OCI-LY3 (cell line): ENCODE results near the gene PRIM2.
"Not testable (repeated sequence)": the region's sequence is repeated elsewhere in the genome, so short reads cannot be mapped to it uniquely, and the experiment has no call there.

ENCODE experiments used
- H2AFZ ChIP-seq: fragments of 200-600, 300-600 bp; shearing (Covaris generic); 2 replicates; pipeline ENCODE4 v1.6.0; 2014; ENCODE audit warnings: antibody characterized with exemption, low read depth, low read length
- H3K27ac ChIP-seq: fragments of 200-600, 300-600 bp; sonication (generic); 2 replicates; pipeline ENCODE4 v1.5.1; 2014; ENCODE audit warnings: mild to moderate bottlenecking, low read length, moderate library complexity, mixed read lengths
- H3K27me3 ChIP-seq: fragments of 200-600, 300-600 bp; sonication (generic); 2 replicates; pipeline ENCODE4 v1.6.1; 2014; ENCODE audit warnings: low read depth, low read length, mixed read lengths
- H3K36me3 ChIP-seq: fragments of 200-600, 300-600 bp; sonication (generic); replicated peaks from 2 replicates; pipeline ENCODE3; 2014; ENCODE audit warnings: low read depth, low read length, mixed read lengths
- H3K4me1 ChIP-seq: fragments of 300-600, 200-600 bp; sonication (generic); 2 replicates; pipeline ENCODE4 v1.6.1; 2014; ENCODE audit warnings: low read length, mixed read lengths
- H3K4me2 ChIP-seq: fragments of 200-600, 300-600 bp; sonication (generic); 2 replicates; pipeline ENCODE4 v1.6.1; 2014; ENCODE audit warnings: low read length, mixed read lengths
- H3K4me3 ChIP-seq: fragments of 300-600, 200-600 bp; sonication (generic); 2 replicates; pipeline ENCODE4 v1.5.1; 2014; ENCODE audit warnings: antibody characterized with exemption, mild to moderate bottlenecking, low read length, moderate library complexity
- H3K79me2 ChIP-seq: fragments of 300-600, 200-600 bp; shearing (Covaris generic); 2 replicates; pipeline ENCODE4 v1.6.1; 2014; ENCODE audit warnings: mild to moderate bottlenecking, low read length, mixed read lengths
- H3K9ac ChIP-seq: fragments of 300-600, 200-600 bp; shearing (Covaris generic); 2 replicates; pipeline ENCODE4 v1.6.0; 2014; ENCODE audit warnings: mild to moderate bottlenecking, low read length, moderate library complexity
- H3K9me3 ChIP-seq: fragments of 200-600, 300-600 bp; shearing (Covaris generic); 2 replicates; pipeline ENCODE4 v1.6.1; 2014; ENCODE audit warnings: low read length, mixed read lengths; ENCODE audit not compliant: insufficient read depth
- H4K20me1 ChIP-seq: fragments of 200-600, 300-600 bp; sonication (generic); 2 replicates; pipeline ENCODE4 v1.6.1; 2016; ENCODE audit warnings: low read length, mixed read lengths; ENCODE audit not compliant: insufficient read depth
- CTCF ChIP-seq: fragments of 200-600, 300-600 bp; sonication (generic); IDR thresholded peaks from 2 replicates; pipeline ENCODE4 v1.5.1; 2014; ENCODE audit warnings: antibody characterized with exemption, low read length, low read depth
- EZH2phosphoT487 ChIP-seq: fragments of 200-600 bp; shearing (Covaris generic); IDR thresholded peaks from 2 replicates; pipeline ENCODE4 v1.6.1; 2018; ENCODE audit warnings: antibody characterized with exemption, mixed run types, low read depth

Gene PRIM2

GRCh38 chr6:57469072-57469471 lies 151.6 kb downstream of the PRIM2 start:
- no peak overlapping the region for H3K27ac ChIP-seq
- no peak overlapping the region for H3K9ac ChIP-seq
- no peaks in the 10 kb centered on the region for H3K79me2 ChIP-seq
- H2AFZ ChIP-seq: no peak overlapping the region
- no peaks in the 10 kb centered on the region for H3K9me3 ChIP-seq
- no peak overlapping the region for H3K4me3 ChIP-seq
- H3K4me1 ChIP-seq: no peaks in the 10 kb centered on the region
- no peaks in the 10 kb centered on the region for H4K20me1 ChIP-seq
- TF ChIP-seq CTCF (no peak), EZH2phosphoT487 (no peak)
- H3K27me3 ChIP-seq: no peaks in the 10 kb centered on the region
- H3K36me3 ChIP-seq: no peaks in the 10 kb centered on the region
- H3K4me2 ChIP-seq: no peak overlapping the region

GRCh38 chr6:57470148-57470547 lies 152.7 kb downstream of the PRIM2 start:
- H3K36me3 ChIP-seq, H4K20me1 ChIP-seq, H3K4me2 ChIP-seq, H2AFZ ChIP-seq, H3K9ac ChIP-seq, H3K27me3 ChIP-seq, H3K4me3 ChIP-seq, H3K27ac ChIP-seq, H3K9me3 ChIP-seq, H3K4me1 ChIP-seq, H3K79me2 ChIP-seq: not testable (repeated sequence)

- not testable (repeated sequence) for H2AFZ ChIP-seq, H4K20me1 ChIP-seq, H3K4me1 ChIP-seq, H3K9ac ChIP-seq, H3K4me2 ChIP-seq, H3K4me3 ChIP-seq, H3K27ac ChIP-seq, H3K27me3 ChIP-seq, H3K9me3 ChIP-seq, H3K36me3 ChIP-seq, H3K79me2 ChIP-seq
These were observed 154.0 kb downstream of the PRIM2 start for GRCh38 chr6:57471314-57471864.

- H3K4me2 ChIP-seq, H3K9me3 ChIP-seq, H2AFZ ChIP-seq, H4K20me1 ChIP-seq, H3K27ac ChIP-seq, H3K79me2 ChIP-seq, H3K36me3 ChIP-seq, H3K4me1 ChIP-seq, H3K27me3 ChIP-seq, H3K9ac ChIP-seq, H3K4me3 ChIP-seq: not testable (repeated sequence)
These were observed 155.5 kb downstream of the PRIM2 start for GRCh38 chr6:57472861-57473362.

GRCh38 chr6:57474862-57475475 lies 157.5 kb downstream of the PRIM2 start:
- H2AFZ ChIP-seq, H3K27ac ChIP-seq, H3K36me3 ChIP-seq: not testable (repeated sequence)

GRCh38 chr6:57475656-57476055 lies 158.2 kb downstream of the PRIM2 start:
- not testable (repeated sequence) for H3K9ac ChIP-seq, H3K4me1 ChIP-seq, H3K27ac ChIP-seq, H3K36me3 ChIP-seq, H3K4me2 ChIP-seq, H3K9me3 ChIP-seq, H3K27me3 ChIP-seq, H2AFZ ChIP-seq, H3K4me3 ChIP-seq, H4K20me1 ChIP-seq, H3K79me2 ChIP-seq

More at GRCh38 chr6:57474862-57475475, 157.5 kb downstream of the PRIM2 start:
- H3K9me3 ChIP-seq, H3K4me2 ChIP-seq, H3K79me2 ChIP-seq, H3K27me3 ChIP-seq, H4K20me1 ChIP-seq, H3K4me1 ChIP-seq, H3K4me3 ChIP-seq, H3K9ac ChIP-seq: not testable (repeated sequence)

- not testable (repeated sequence) for H3K27me3 ChIP-seq, H2AFZ ChIP-seq, H3K4me3 ChIP-seq, H3K36me3 ChIP-seq, H3K4me2 ChIP-seq, H3K79me2 ChIP-seq, H3K9ac ChIP-seq, H3K27ac ChIP-seq, H3K4me1 ChIP-seq, H3K9me3 ChIP-seq, H4K20me1 ChIP-seq
These were observed 162.8 kb downstream of the PRIM2 start for GRCh38 chr6:57480194-57480593.

- H4K20me1 ChIP-seq, H3K79me2 ChIP-seq, H3K36me3 ChIP-seq: not testable (repeated sequence)
These were observed 163.7 kb downstream of the PRIM2 start for GRCh38 chr6:57481121-57481520.

GRCh38 chr6:57482471-57482870 lies 165.0 kb downstream of the PRIM2 start:
- not testable (repeated sequence) for H3K4me2 ChIP-seq, H3K79me2 ChIP-seq, H3K27me3 ChIP-seq, H3K4me1 ChIP-seq, H2AFZ ChIP-seq, H3K9me3 ChIP-seq, H4K20me1 ChIP-seq, H3K9ac ChIP-seq, H3K27ac ChIP-seq, H3K4me3 ChIP-seq, H3K36me3 ChIP-seq

More at GRCh38 chr6:57481121-57481520, 163.7 kb downstream of the PRIM2 start:
- H3K4me3 ChIP-seq, H3K4me2 ChIP-seq, H3K9me3 ChIP-seq, H2AFZ ChIP-seq, H3K27me3 ChIP-seq, H3K27ac ChIP-seq, H3K4me1 ChIP-seq, H3K9ac ChIP-seq: not testable (repeated sequence)
